Keratinocyte (primary cell): ENCODE measurements around the gene DNAH2. TPM values are rescaled to one million over a fixed set of nuclear protein-coding genes. Genes with fewer than 3 reads are reported as not detected.

Source experiments
- DNase-seq: peaks from one replicate; pipeline ENCODE4 v3.0.0-alpha.2; 2011; ENCODE audit warnings: low read depth, missing footprints, low spot score
- FAIRE-seq: peaks from 2 replicates; lab custom pipeline; 2011; peaks lifted over from hg19 to GRCh38; lab: Jason Lieb, UNC
- H2AFZ ChIP-seq: 2 replicates; pipeline ENCODE4 v1.6.0; 2012; ENCODE audit warnings: low read length, control low read depth, inconsistent platforms; ENCODE audit not compliant: control insufficient read depth
- H3K27ac ChIP-seq: 2 replicates; pipeline ENCODE4 v1.5.1; 2011; ENCODE audit warnings: low read length; ENCODE audit not compliant: control insufficient read depth, insufficient read depth
- H3K27me3 ChIP-seq: 3 replicates; pipeline ENCODE4 v1.6.0; 2011; ENCODE audit warnings: low read length; ENCODE audit not compliant: control insufficient read depth, insufficient read depth; ENCODE audit errors: extremely low read depth
- H3K36me3 ChIP-seq, 2 experiments: 2 replicates in 1 of 2; 3 replicates in 1 of 2; pipeline ENCODE4 v1.5.1; 2011; ENCODE audit warnings: low read length in 2 of 2, mild to moderate bottlenecking in 1 of 2; ENCODE audit not compliant: control insufficient read depth in 2 of 2, insufficient read depth in 2 of 2; ENCODE audit errors: extremely low read depth in 1 of 2
- H3K4me1 ChIP-seq: 3 replicates; pipeline ENCODE4 v1.5.1; 2011; ENCODE audit warnings: low read length; ENCODE audit not compliant: control insufficient read depth, insufficient read depth; ENCODE audit errors: extremely low read depth
- H3K4me2 ChIP-seq: 3 replicates; pipeline ENCODE4 v1.6.0; 2011; ENCODE audit warnings: low read depth, low read length; ENCODE audit not compliant: control insufficient read depth, insufficient read depth; ENCODE audit errors: extremely low read depth
- H3K4me3 ChIP-seq, 3 experiments: fragments of 200-600 bp in 1 of 3; sonication (generic) in 1 of 3; 2 replicates in 2 of 3; 3 replicates in 1 of 3; pipeline ENCODE4 v1.5.1; 2011 to 2016; ENCODE audit warnings: low read length in 3 of 3, mild to moderate bottlenecking in 3 of 3, control low read depth in 2 of 3, inconsistent platforms in 1 of 3, low read depth in 1 of 3, mixed read lengths in 1 of 3, mixed run types in 1 of 3, moderate library complexity in 1 of 3; ENCODE audit not compliant: control insufficient read depth in 2 of 3, insufficient read depth in 2 of 3; ENCODE audit errors: extremely low read depth in 1 of 3
- H3K79me2 ChIP-seq: 2 replicates; pipeline ENCODE4 v1.6.0; 2012; ENCODE audit warnings: low read length; ENCODE audit not compliant: control insufficient read depth, insufficient read depth
- H3K9ac ChIP-seq: 3 replicates; pipeline ENCODE4 v1.6.0; 2011; ENCODE audit warnings: low read length; ENCODE audit not compliant: control insufficient read depth, insufficient read depth; ENCODE audit errors: extremely low read depth
- H3K9me1 ChIP-seq: 3 replicates; pipeline ENCODE4 v1.6.0; 2011; ENCODE audit warnings: low read length; ENCODE audit not compliant: control insufficient read depth, insufficient read depth; ENCODE audit errors: extremely low read depth
- H3K9me3 ChIP-seq: 2 replicates; pipeline ENCODE4 v1.5.1; 2012; ENCODE audit warnings: low read depth, low read length; ENCODE audit not compliant: control insufficient read depth
- H4K20me1 ChIP-seq: 3 replicates; pipeline ENCODE4 v1.6.0; 2011; ENCODE audit warnings: low read length; ENCODE audit not compliant: control insufficient read depth, insufficient read depth; ENCODE audit errors: extremely low read depth
- EZH2 ChIP-seq: IDR thresholded peaks from one replicate; pipeline ENCODE4 v1.6.1; 2012; ENCODE audit warnings: inconsistent platforms, mild to moderate bottlenecking, low read length, moderate library complexity
- dilution Hi-C: fragments of 300-500 bp; cut with MboI; formaldehyde crosslinking; loops from one replicate; pipeline ENCODE4 v1.7.0; 2020; ENCODE audit warnings: low sequenced_read_pairs; ENCODE audit not compliant: extremely low pct_ligation_motif_present
- polyA plus RNA-seq, 5 experiments: library from polyadenylated mRNA; depleted of rRNA in 3 of 5; stranded (reverse) in 3 of 5; stranded (forward) in 1 of 5; unstranded in 1 of 5; fragments of >200 nt; gene quantifications; 1 replicate in 1 of 5; 2 replicates in 3 of 5; 3 replicates in 1 of 5; pipeline versions ENCODE4 v1.2.1 to v1.2.3, GENCODE V29; 2011 to 2012; ENCODE audit warnings: missing spikeins in 2 of 5, low read depth in 1 of 5, low replicate concordance in 1 of 5
- TF ChIP-seq, protein P1 (sequence below), 3 experiments: IDR thresholded peaks in 1 of 3; conservative IDR thresholded peaks in 1 of 3; optimal IDR thresholded peaks in 1 of 3; 2 replicates in 2 of 3; 3 replicates in 1 of 3; pipeline versions ENCODE3 to v1.5.1; 2011; ENCODE audit warnings: low read length in 3 of 3, mild to moderate bottlenecking in 3 of 3, moderate library complexity in 2 of 3, control low read depth in 1 of 3, inconsistent platforms in 1 of 3; ENCODE audit not compliant: insufficient read depth in 2 of 3; ENCODE audit errors: extremely low read depth in 1 of 3

The DNAH2 gene
- polyA plus RNA-seq, 1 donor (not counting 4 experiments of a cell fraction or from before 2014, with no cell fraction given) = 0.13 TPM

DNA sequence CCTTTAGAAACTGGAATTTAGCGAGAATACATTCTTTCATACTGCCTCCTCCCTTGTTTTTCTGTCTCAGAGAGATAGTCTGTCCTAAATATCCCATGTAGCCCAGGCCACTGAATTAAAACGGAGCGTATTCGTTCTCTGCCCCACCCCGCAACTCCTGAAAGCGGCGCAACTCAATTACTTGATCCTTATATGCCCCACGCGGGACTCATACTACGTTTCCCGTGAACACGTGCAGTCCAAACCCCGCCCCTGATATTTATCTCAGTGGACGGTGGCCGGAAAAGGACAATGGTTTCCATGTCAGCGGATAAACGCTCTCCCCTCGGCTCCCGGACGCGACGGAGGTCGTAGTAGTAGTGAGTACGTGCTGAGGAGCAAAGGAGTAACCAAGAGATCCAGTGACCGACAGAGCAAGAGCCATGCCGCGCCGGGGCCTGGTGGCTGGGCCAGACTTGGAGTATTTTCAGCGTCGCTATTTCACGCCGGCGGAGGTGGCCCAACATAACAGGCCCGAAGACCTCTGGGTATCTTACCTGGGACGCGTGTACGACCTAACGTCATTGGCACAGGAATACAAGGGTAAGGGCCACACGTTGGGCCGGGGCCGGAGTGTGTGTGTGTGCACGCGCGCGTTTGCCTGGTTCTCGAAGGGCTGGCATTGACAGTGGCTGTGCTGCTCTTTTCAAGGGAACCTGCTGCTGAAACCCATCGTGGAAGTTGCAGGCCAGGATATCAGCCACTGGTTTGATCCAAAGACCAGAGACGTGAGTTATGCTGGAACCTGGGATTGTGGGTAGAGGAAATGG, 140.4 kb downstream of the DNAH2 start, which contains the start of gene CYB5D1:
Gene CYB5D1 (plus strand): TSS at position 291 of the 809 bp plus-strand sequence. CDS start 132 bp downstream, at position 423.
- H3K79me2 ChIP-seq = peaks cover 25% of the 10 kb centered on the region
- peak within 1 kb of the TSS; percentile 93 for H2AFZ ChIP-seq
- H3K36me3 ChIP-seq = peaks cover 8 to 11% of the 10 kb centered on the region in 2 experiments
- peak within 1 kb of the TSS; percentile 73 for H3K27ac ChIP-seq
- no peaks in the 10 kb centered on the region for H3K9me1 ChIP-seq
- dilution Hi-C loops = no loop called here
- DNase-seq = no peak
- peak within 1 kb of the TSS; percentile 57 to 98 (median 79) for H3K4me3 ChIP-seq
- peak within 1 kb of the TSS; percentile 79 for H3K9ac ChIP-seq
- H3K4me2 ChIP-seq = peak within 1 kb of the TSS; percentile 97
- TF ChIP-seq, protein P1, sequence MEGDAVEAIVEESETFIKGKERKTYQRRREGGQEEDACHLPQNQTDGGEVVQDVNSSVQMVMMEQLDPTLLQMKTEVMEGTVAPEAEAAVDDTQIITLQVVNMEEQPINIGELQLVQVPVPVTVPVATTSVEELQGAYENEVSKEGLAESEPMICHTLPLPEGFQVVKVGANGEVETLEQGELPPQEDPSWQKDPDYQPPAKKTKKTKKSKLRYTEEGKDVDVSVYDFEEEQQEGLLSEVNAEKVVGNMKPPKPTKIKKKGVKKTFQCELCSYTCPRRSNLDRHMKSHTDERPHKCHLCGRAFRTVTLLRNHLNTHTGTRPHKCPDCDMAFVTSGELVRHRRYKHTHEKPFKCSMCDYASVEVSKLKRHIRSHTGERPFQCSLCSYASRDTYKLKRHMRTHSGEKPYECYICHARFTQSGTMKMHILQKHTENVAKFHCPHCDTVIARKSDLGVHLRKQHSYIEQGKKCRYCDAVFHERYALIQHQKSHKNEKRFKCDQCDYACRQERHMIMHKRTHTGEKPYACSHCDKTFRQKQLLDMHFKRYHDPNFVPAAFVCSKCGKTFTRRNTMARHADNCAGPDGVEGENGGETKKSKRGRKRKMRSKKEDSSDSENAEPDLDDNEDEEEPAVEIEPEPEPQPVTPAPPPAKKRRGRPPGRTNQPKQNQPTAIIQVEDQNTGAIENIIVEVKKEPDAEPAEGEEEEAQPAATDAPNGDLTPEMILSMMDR (optimal IDR thresholded peaks at IDR 0.05 in 1 of 3, IDR thresholded peaks at IDR 0.05 in 1 of 3, conservative IDR thresholded peaks at IDR 0.05 in 1 of 3; ENCODE audit: extremely low read depth in 1 of 3, insufficient read depth in 2 of 3, low read length in 3 of 3) = peak in 1 of 3 experiments; percentile 3
- no peak for TF ChIP-seq EZH2
- H3K4me1 ChIP-seq = peaks cover 33% of the 10 kb centered on the region
- no peaks in the 10 kb centered on the region for H3K9me3 ChIP-seq
- FAIRE-seq = no peak
- no peaks in the 10 kb centered on the region for H3K27me3 ChIP-seq
- peaks cover 2% of the 10 kb centered on the region for H4K20me1 ChIP-seq

- Histone ChIP-seq H3K9me1 (no peaks in the 10 kb centered on the region), H3K36me3 (peaks cover 5 to 8% of the 10 kb centered on the region in 2 experiments), H3K4me1 (peaks cover 37% of the 10 kb centered on the region), H4K20me1 (no peaks in the 10 kb centered on the region), H2AFZ (peak overlapping the region; percentile 93), H3K79me2 (peaks cover 25% of the 10 kb centered on the region), H3K4me2 (peak overlapping the region; percentile 97), H3K4me3 (peak overlapping the region; percentile 57 to 98 (median 79)), H3K9me3 (no peaks in the 10 kb centered on the region), H3K9ac (peak overlapping the region; percentile 79), H3K27me3 (no peaks in the 10 kb centered on the region), H3K27ac (peak overlapping the region; percentile 73)
- DNase-seq (no peak), FAIRE-seq (peak; percentile 60)
- no peak for TF ChIP-seq EZH2
- TF ChIP-seq, protein P1 (optimal IDR thresholded peaks at IDR 0.05 in 1 of 3, IDR thresholded peaks at IDR 0.05 in 1 of 3, conservative IDR thresholded peaks at IDR 0.05 in 1 of 3; ENCODE audit: extremely low read depth in 1 of 3, insufficient read depth in 2 of 3, low read length in 3 of 3) = peak; percentile 41 to 69 (median 57)
- dilution Hi-C loops = no loop called here
Observed at GRCh38 chr17:7858522-7858810, 140.9 kb downstream of the DNAH2 start.
